Natural killer cell (primary cell): ENCODE measurements around the gene SMTNL2. TPM values are rescaled to one million over a fixed set of nuclear protein-coding genes. Genes with fewer than 3 reads are reported as not detected.

Experiments
- ATAC-seq, 3 donors: fragments of 150-1000 bp in 2 of 3; fragments of 200-7000 bp in 1 of 3; cut with Tn5 transposase; 1 replicate in 1 of 3; 2 replicates in 2 of 3; pipeline ENCODE4 v1.10.0; 2021; ENCODE audit warnings: mild to moderate bottlenecking in 2 of 3, moderate library complexity in 2 of 3
- DNase-seq, 2 donors: peaks; one replicate each; pipeline versions ENCODE4 v3.0.0 to v3.0.0-alpha.2; 2013 to 2021; ENCODE audit warnings: mixed read lengths in 1 of 2
- H3K27ac ChIP-seq: one replicate; pipeline ENCODE4 v1.5.1; 2013; ENCODE audit warnings: mild to moderate bottlenecking, low read length
- H3K27me3 ChIP-seq: one replicate; pipeline ENCODE4 v1.6.1; 2013; ENCODE audit warnings: low read length; ENCODE audit not compliant: control insufficient read depth, insufficient read depth
- H3K36me3 ChIP-seq: one replicate; pipeline ENCODE4 v1.6.1; 2013; ENCODE audit warnings: low read length; ENCODE audit not compliant: control insufficient read depth, insufficient read depth
- H3K4me1 ChIP-seq: one replicate; pipeline ENCODE4 v1.6.1; 2013; ENCODE audit warnings: low read length; ENCODE audit not compliant: control insufficient read depth, insufficient read depth
- H3K4me3 ChIP-seq: one replicate; pipeline ENCODE4 v1.5.1; 2013; ENCODE audit warnings: low read length
- H3K9me3 ChIP-seq: one replicate; pipeline ENCODE4 v1.6.1; 2013; ENCODE audit warnings: low read length; ENCODE audit not compliant: control insufficient read depth, insufficient read depth
- H3K27ac Mint-ChIP-seq, 2 donors: one replicate each; pipeline ENCODE4 v1.8.0; 2022; ENCODE audit warnings: mild to moderate bottlenecking in 2 of 2, mixed read lengths in 2 of 2, moderate library complexity in 1 of 2
- H3K27me3 Mint-ChIP-seq, 2 donors: one replicate each; pipeline ENCODE4 v1.8.0; 2022; ENCODE audit warnings: low read depth in 2 of 2, mixed read lengths in 2 of 2
- H3K36me3 Mint-ChIP-seq: one replicate; pipeline ENCODE4 v1.8.0; 2022; ENCODE audit warnings: mixed read lengths
- H3K4me1 Mint-ChIP-seq, 2 donors: one replicate each; pipeline ENCODE4 v1.8.0; 2022; ENCODE audit warnings: mixed read lengths in 2 of 2
- H3K4me3 Mint-ChIP-seq: one replicate; pipeline ENCODE4 v1.8.0; 2022; ENCODE audit warnings: mild to moderate bottlenecking, moderate library complexity, mixed read lengths
- H3K9me3 Mint-ChIP-seq, 2 donors: one replicate each; pipeline ENCODE4 v1.8.0; 2022; ENCODE audit warnings: mixed read lengths in 2 of 2
- CTCF ChIP-seq: fragments of 200-600 bp; IDR thresholded peaks from one replicate; pipeline ENCODE4 v1.8.0; 2022; ENCODE audit warnings: antibody characterized with exemption
- WGBS: methylation state at CpG from one replicate; pipeline ENCODE4 v1.1.7; 2013; ENCODE audit warnings: missing lambda C conversion rate; ENCODE audit not compliant: insufficient coverage; 5-methylcytosine and 5-hydroxymethylcytosine counted together
- intact Hi-C: fragments of 100-400 bp; cut with micrococcal nuclease; formaldehyde crosslinking; loops from one replicate; pipeline ENCODE4 v1.14.2; 2022
- total RNA-seq, 4 donors: library from RNA; stranded (reverse); fragments of 120-200 nt in 1 of 4; gene quantifications; one replicate each; pipeline versions ENCODE4 v1.2.3 to v1.2.4, GENCODE V29; 2013 to 2022

The SMTNL2 gene
- total RNA-seq, 3 donors from 2014 or later (not counting 1 experiment from before 2014, with no cell fraction given), result not detected

- Mint-ChIP-seq H3K27me3 (peaks cover 10 to 16% of the 10 kb centered on the region in 2 donors), H3K27ac (no peak overlapping the region), H3K36me3 (no peaks in the 10 kb centered on the region), H3K4me3 (no peak overlapping the region), H3K9me3 (no peaks in the 10 kb centered on the region), H3K4me1 (peaks cover 5% of the 10 kb centered on the region in 2 donors)
- Histone ChIP-seq H3K36me3 (no peaks in the 10 kb centered on the region), H3K4me3 (no peak overlapping the region), H3K4me1 (peaks cover 6% of the 10 kb centered on the region), H3K9me3 (no peaks in the 10 kb centered on the region), H3K27me3 (peaks cover 2% of the 10 kb centered on the region), H3K27ac (no peak overlapping the region)
- ATAC-seq (no peak), DNase-seq (no peak)
- 81% methylated on average over 10 of the region's 10 CpGs for WGBS
- no peak for TF ChIP-seq CTCF
- intact Hi-C loops, result no loop called here
Observed at GRCh38 chr17:4590981-4591453, 6.7 kb downstream of the SMTNL2 start.

GRCh38 chr17:4591529-4591928 is 7.2 kb downstream of the SMTNL2 start:
- Histone ChIP-seq H3K36me3 (no peaks in the 10 kb centered on the region), H3K4me3 (no peak overlapping the region), H3K4me1 (peaks cover 6% of the 10 kb centered on the region), H3K9me3 (no peaks in the 10 kb centered on the region), H3K27ac (no peak overlapping the region), H3K27me3 (peaks cover 2% of the 10 kb centered on the region)
- ATAC-seq (no peak), DNase-seq (no peak)
- H3K4me1 Mint-ChIP-seq, result peaks cover 5% of the 10 kb centered on the region in 2 donors
- H3K36me3 Mint-ChIP-seq, result no peaks in the 10 kb centered on the region
- WGBS, result 72% methylated on average over 12 of the region's 12 CpGs
- H3K4me3 Mint-ChIP-seq, result no peak overlapping the region
- no peak for TF ChIP-seq CTCF
- no peaks in the 10 kb centered on the region for H3K9me3 Mint-ChIP-seq
- intact Hi-C loops, result no loop called here
- H3K27ac Mint-ChIP-seq, result no peak overlapping the region
- peaks cover 5 to 12% of the 10 kb centered on the region in 2 donors for H3K27me3 Mint-ChIP-seq

GRCh38 chr17:4592240-4593005 is 8.1 kb downstream of the SMTNL2 start:
- no peaks in the 10 kb centered on the region for H3K9me3 Mint-ChIP-seq
- DNase-seq (no peak), ATAC-seq (no peak)
- H3K27me3 Mint-ChIP-seq, result peaks cover 0 to 10% of the 10 kb centered on the region in 2 donors
- H3K27ac Mint-ChIP-seq, result no peak overlapping the region
- Histone ChIP-seq H3K9me3 (no peaks in the 10 kb centered on the region), H3K4me3 (no peak overlapping the region), H3K36me3 (no peaks in the 10 kb centered on the region), H3K27ac (no peak overlapping the region), H3K4me1 (peaks cover 6% of the 10 kb centered on the region), H3K27me3 (peaks cover 2% of the 10 kb centered on the region)
- TF ChIP-seq CTCF, result no peak
- no peaks in the 10 kb centered on the region for H3K36me3 Mint-ChIP-seq
- WGBS, result 85% methylated on average over 11 of the region's 11 CpGs
- intact Hi-C loops, result no loop called here
- no peak overlapping the region for H3K4me3 Mint-ChIP-seq
- peaks cover 5% of the 10 kb centered on the region in 2 donors for H3K4me1 Mint-ChIP-seq
